Aortic smooth muscle cell (primary cell): ENCODE data around the gene DHX38. TPM values are rescaled to one million over a fixed set of nuclear protein-coding genes. Genes with fewer than 3 reads are reported as not detected.

Source experiments
- total RNA-seq: library from RNA; depleted of rRNA; stranded (reverse); fragments of >200 nt; gene quantifications from 2 replicates; pipeline ENCODE4 v1.2.3, GENCODE V29; 2014

Gene DHX38
- 111 and 117 TPM in 2 replicates for total RNA-seq

GRCh38 chr16:72093448-72094265 lies at the start of gene DHX38, which contains the start of gene TXNL4B:
Gene DHX38 (plus strand): TSS chr16:72093847. CDS start chr16:72096158, 2,311 bp downstream.
Gene TXNL4B (minus strand): TSS chr16:72093620. CDS start chr16:72090749, 2,871 bp downstream.

GRCh38 chr16:72054254-72054847 lies 39.3 kb upstream of the DHX38 start, which contains the start of gene HP:
Gene HP (plus strand): TSS chr16:72054505. CDS start chr16:72054653, 148 bp downstream.

Other genes starting within 250 kb of the DHX38 start
- 10.5 and 11.1 TPM in 2 replicates for gene ATXN1L, start 247.9 kb upstream of the DHX38 start, total RNA-seq
- gene ZNF821, start 209.7 kb upstream of the DHX38 start, total RNA-seq, result 4.0 and 4.4 TPM in 2 replicates
- gene IST1, start 198.3 kb upstream of the DHX38 start, total RNA-seq, result 112 and 149 TPM in 2 replicates
- under 0.01 TPM in 1 of 2 replicates, not detected in the other for gene PKD1L3, start 93.4 kb upstream of the DHX38 start, total RNA-seq
- gene DHODH, start 85.1 kb upstream of the DHX38 start, total RNA-seq, result 2.2 and 2.8 TPM in 2 replicates
- not detected in 2 replicates for gene HP, start 39.3 kb upstream of the DHX38 start, total RNA-seq
- gene HPR, start 30.6 kb upstream of the DHX38 start, total RNA-seq, result 0.26 TPM in 1 of 2 replicates, not detected in the other
- 5.3 and 6.3 TPM in 2 replicates for gene TXNL4B, start 227 bp upstream of the DHX38 start, total RNA-seq
- under 0.01 and 0.06 TPM in 2 replicates for gene PMFBP1, start 78.3 kb downstream of the DHX38 start, total RNA-seq